Lower leg skin (tissue), 4 donors: Measurements from ENCODE around the gene RPTOR. TPM values are rescaled to one million over a fixed set of nuclear protein-coding genes. Genes with fewer than 3 reads are reported as not detected.

Source experiments
- DNase-seq, 2 donors: peaks; one replicate each; pipeline ENCODE4 v3.0.0-alpha.2; 2019; ENCODE audit warnings: low spot score in 2 of 2
- H3K4me3 ChIP-seq: fragments of 200-600 bp; sonication (generic); 2 replicates; pipeline ENCODE4 v1.5.1; 2017; ENCODE audit warnings: mild to moderate bottlenecking, low read depth; ENCODE audit not compliant: poor library complexity, severe bottlenecking
- CTCF ChIP-seq, 3 donors: fragments of 450-650 bp; IDR thresholded peaks; one replicate each; pipeline ENCODE4 v1.5.1; 2016; ENCODE audit warnings: antibody characterized with exemption in 3 of 3, mild to moderate bottlenecking in 3 of 3, moderate library complexity in 2 of 3
- POLR2A ChIP-seq, 2 donors: fragments of 450-650 bp; IDR thresholded peaks; one replicate each; pipeline ENCODE4 v1.6.1; 2016 to 2017; ENCODE audit warnings: antibody characterized with exemption in 2 of 2, mild to moderate bottlenecking in 1 of 2, moderate library complexity in 1 of 2
- WGBS, 2 donors: methylation state at CpG; one replicate each; pipeline ENCODE4 v1.1.5; 2018; 5-methylcytosine and 5-hydroxymethylcytosine counted together
- intact Hi-C: fragments of 100-400 bp; cut with DNase I; formaldehyde crosslinking; loops from one replicate; pipeline ENCODE4 v1.15.0; 2023; ENCODE audit warnings: low total_unique reads
- total RNA-seq, 4 donors: library from RNA; depleted of rRNA; stranded (reverse); fragments of >200 nt; gene quantifications; one replicate each; pipeline ENCODE4 v1.1.0, GENCODE V29; 2016

Gene RPTOR
- total RNA-seq, 4 donors from 2014 or later = 30.7 to 68.2 (median 39.8) TPM

DNA sequence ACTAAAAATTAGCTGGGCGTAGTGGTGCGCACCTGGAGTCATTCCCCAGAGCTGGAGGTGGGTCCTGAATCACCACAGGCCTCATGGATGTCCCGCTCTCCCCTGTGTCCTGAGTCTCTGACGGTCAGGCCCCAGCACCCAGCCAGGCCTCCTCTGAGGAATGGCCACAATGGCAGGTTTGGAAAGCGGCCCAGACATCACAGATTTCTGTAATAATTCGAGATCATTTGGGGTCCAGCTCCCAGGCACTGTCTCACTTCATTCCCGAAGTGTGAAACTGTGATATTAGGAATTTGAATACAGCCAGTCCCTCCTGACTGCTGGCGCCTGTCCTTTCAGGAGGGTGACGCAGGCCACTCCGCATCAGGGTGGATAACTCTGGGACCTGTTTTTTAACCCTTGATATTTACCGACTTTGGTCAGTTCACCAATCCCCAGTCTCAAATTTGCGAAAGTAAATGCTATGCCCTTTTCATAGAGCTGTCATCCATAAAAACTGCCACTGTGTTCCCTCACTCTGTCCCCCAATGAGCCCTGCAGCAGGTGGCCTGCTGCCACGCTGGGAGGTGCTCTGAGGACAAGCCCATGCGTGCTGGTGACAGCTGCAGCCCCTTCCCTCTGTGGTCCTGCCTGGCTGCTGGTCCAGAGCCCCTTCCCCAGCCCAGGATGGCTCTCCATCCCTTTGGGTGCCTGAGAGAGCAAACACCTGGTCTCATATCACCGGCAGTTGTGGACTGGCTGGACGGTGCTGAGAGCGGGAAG lies 28.3 kb upstream of the RPTOR start:
- WGBS, 2 donors = 79 to 87% methylated on average over 17 of the region's 17 CpGs
- DNase-seq = no peak
- no peak overlapping the region for H3K4me3 ChIP-seq
- TF ChIP-seq POLR2A (IDR thresholded peaks at IDR 0.05) (no peak), CTCF (IDR thresholded peaks at IDR 0.05) (no peak)
- intact Hi-C loops = no loop called here

GRCh38 chr17:80517641-80518040 lies 27.0 kb upstream of the RPTOR start:
- H3K4me3 ChIP-seq = no peak overlapping the region
- intact Hi-C loops = loop anchor here (2.0 kb wide), 1 partner anchor 43 kb away; no protein-coding TSS in a partner anchor
- TF ChIP-seq CTCF (IDR thresholded peaks at IDR 0.05) = no peak
- no peak for TF ChIP-seq POLR2A (IDR thresholded peaks at IDR 0.05)
- no peak for DNase-seq
- 86 to 89% methylated on average over 3 of the region's 3 CpGs for WGBS, 2 donors

DNA sequence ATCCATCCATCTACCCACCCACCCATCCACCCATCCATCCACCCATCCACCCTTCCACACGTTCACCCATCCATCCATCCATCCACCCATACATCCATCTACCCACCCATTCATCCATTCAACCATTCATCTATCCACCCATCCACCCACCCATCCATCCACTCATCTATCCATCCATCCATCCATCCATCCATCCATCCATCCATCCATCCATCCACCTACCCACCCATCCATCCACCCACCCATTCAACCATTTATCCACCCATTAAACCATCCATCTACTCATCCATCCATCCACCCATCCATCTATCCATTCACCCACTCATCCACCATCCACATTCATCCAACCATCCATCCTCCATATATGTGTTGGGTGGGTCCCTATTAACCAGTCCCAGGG lies 26.2 kb upstream of the RPTOR start:
- intact Hi-C loops = loop anchor here (2.0 kb wide), 1 partner anchor 42 kb away; no protein-coding TSS in a partner anchor
- DNase-seq = no peak
- TF ChIP-seq CTCF (IDR thresholded peaks at IDR 0.05) = no peak
- TF ChIP-seq POLR2A (IDR thresholded peaks at IDR 0.05) = no peak
- H3K4me3 ChIP-seq = no peak overlapping the region
- whole genome bisulfite sequencing, 2 donors = 79 to 88% methylated on average over 1 of the region's 1 CpG

DNA sequence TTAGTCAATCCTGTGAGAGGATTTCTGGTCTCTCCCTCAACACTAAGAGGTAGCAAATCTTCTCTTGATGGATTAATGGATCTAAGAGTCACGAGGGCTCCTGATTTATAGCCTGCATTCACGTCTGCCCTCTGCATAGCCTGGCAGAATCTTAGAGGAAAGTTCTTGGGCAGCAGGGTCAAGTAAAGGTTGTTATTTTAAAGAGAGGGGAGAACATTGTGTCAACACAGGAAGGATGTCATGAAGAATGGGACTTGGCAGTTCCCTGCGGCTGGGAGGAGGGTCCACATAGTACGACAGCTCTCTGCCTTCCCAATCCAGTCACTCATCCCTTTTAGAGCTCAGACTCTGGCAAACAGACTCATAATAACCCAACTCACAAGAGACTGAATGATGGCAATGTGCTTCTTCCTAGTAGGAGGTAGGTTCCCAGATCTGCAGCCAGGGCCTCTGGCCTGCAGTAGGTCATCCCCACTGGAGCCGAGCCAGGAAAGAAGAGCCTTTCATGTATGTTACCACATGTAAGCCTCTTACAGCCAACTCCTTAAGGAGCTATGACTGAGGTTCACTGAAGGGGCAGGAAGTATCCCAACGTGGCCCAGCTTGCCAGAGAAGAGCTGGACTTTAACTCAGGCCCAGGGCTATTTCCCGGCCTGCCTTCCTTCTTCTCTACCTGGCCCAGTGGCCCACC lies 25.4 kb upstream of the RPTOR start:
- intact Hi-C loops = loop anchor here (2.0 kb wide), 1 partner anchor 42 kb away; no protein-coding TSS in a partner anchor
- 27 to 33% methylated on average over 7 of the region's 7 CpGs for WGBS, 2 donors
- no peak for DNase-seq
- H3K4me3 ChIP-seq = no peak overlapping the region
- TF ChIP-seq POLR2A (IDR thresholded peaks at IDR 0.05) (no peak), CTCF (IDR thresholded peaks at IDR 0.05) (no peak)

DNA sequence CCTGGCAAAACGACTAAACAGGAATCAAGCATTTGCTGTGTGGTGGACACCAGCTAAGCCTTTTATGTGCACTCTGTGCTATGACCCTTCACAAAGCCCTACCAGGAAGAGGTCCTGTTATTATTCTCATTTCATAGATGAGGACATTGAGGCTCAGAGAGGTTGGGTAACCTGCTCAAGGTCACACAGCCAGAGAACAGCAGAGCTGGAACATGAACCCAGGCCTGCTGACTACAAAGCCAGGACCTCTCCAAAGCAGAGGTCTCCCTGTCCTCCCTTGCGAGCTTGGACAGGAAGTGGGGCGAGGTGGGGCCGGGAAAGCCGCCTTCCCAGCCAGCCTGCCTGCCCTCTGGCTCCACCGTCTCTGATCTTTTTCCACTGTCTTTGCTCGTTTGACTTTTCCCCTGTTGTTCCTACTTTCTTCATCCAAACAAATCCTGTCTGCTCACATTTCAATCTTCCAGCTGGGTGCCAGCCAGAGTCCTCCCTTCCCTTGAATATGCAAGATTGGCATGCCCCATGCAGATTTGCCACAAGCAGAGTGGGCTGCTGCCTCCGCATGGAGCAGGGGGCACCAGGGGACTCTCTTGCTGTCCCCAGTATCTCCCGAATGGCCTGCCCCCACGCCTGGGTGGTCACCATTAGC lies 23.7 kb upstream of the RPTOR start:
- no peak for DNase-seq
- intact Hi-C loops = no loop called here

More for the DNA sequence above, 23.7 kb upstream of the RPTOR start:
- 37% methylated on average over 10 of the region's 10 CpGs for WGBS, 2 donors
- no peak overlapping the region for H3K4me3 ChIP-seq
- TF ChIP-seq POLR2A (IDR thresholded peaks at IDR 0.05) = no peak
- TF ChIP-seq CTCF (IDR thresholded peaks at IDR 0.05) = no peak
